ENCODE results near the gene PAPLN.

- TF ChIP-seq CTCF (IDR thresholded peaks at IDR 0.05; ENCODE audit: low read depth, low read length), result no peak
- no peak for TF ChIP-seq MAX (IDR thresholded peaks at IDR 0.05; ENCODE audit: low read depth, low read length)
- TF ChIP-seq MYC (IDR thresholded peaks at IDR 0.05; ENCODE audit: low read depth, low read length), result no peak
Measured at GRCh38 chr14:73313151-73313550, 75.8 kb downstream of the PAPLN start.

Data from NB4 (cell line).